ENCODE data around the gene CSMD2. TPM values are rescaled to one million over a fixed set of nuclear protein-coding genes. Genes with fewer than 3 reads are reported as not detected.

CSMD2 gene
- polyA plus RNA-seq, 1 of the 3 experiments (the other 2 are of a cell fraction), result not detected

GRCh38 chr1:33577663-33578062 is 587.4 kb downstream of the CSMD2 start (continued):
- TF ChIP-seq USF1 (IDR thresholded peaks at IDR 0.05; ENCODE audit: borderline replicate concordance, low read depth) (no peak), PBX3 (IDR thresholded peaks at IDR 0.05) (no peak), TAF1 (IDR thresholded peaks at IDR 0.05; ENCODE audit: borderline replicate concordance, low read depth, low read length) (no peak), SMC3 (IDR thresholded peaks at IDR 0.05; ENCODE audit: low read depth, low read length) (no peak), FOSL2 (IDR thresholded peaks at IDR 0.05; ENCODE audit: borderline replicate concordance, low read depth) (no peak), RCOR1 (IDR thresholded peaks at IDR 0.05; ENCODE audit: low read length) (no peak), CTCF (IDR thresholded peaks at IDR 0.05) (no peak), FOXM1 (IDR thresholded peaks at IDR 0.05; ENCODE audit: low read depth) (no peak), FOXJ3 (CRISPR knock-in tag; IDR thresholded peaks at IDR 0.05) (no peak), RAD21 (IDR thresholded peaks at IDR 0.05; ENCODE audit: low read length) (no peak), ZBTB33 (IDR thresholded peaks at IDR 0.05; ENCODE audit: borderline replicate concordance, low read depth) (no peak)

GRCh38 chr1:33576821-33577599 is 588.0 kb downstream of the CSMD2 start:
- H2AFZ ChIP-seq (ENCODE audit: low read depth), result no peak overlapping the region
- TF ChIP-seq MEF2A (IDR thresholded peaks at IDR 0.05; ENCODE audit: borderline replicate concordance, low read depth) (no peak), FOXJ3 (CRISPR knock-in tag; IDR thresholded peaks at IDR 0.05) (no peak), IRF3 (IDR thresholded peaks at IDR 0.05; ENCODE audit: low read depth, low read length) (no peak), FOSL2 (IDR thresholded peaks at IDR 0.05; ENCODE audit: borderline replicate concordance, low read depth) (no peak), ZBTB33 (IDR thresholded peaks at IDR 0.05; ENCODE audit: borderline replicate concordance, low read depth) (no peak), GATA2 (CRISPR knock-in tag; IDR thresholded peaks at IDR 0.05) (no peak), NFIC (IDR thresholded peaks at IDR 0.05; ENCODE audit: borderline replicate concordance) (no peak), NRF1 (IDR thresholded peaks at IDR 0.05; ENCODE audit: low read depth, low read length) (no peak), YY1 (IDR thresholded peaks at IDR 0.05; ENCODE audit: low read depth) (no peak), MAX (IDR thresholded peaks at IDR 0.05; ENCODE audit: low read depth) (no peak), RXRA (IDR thresholded peaks at IDR 0.05; ENCODE audit: borderline replicate concordance, low read depth) (no peak), EZH2phosphoT487 (IDR thresholded peaks at IDR 0.05; ENCODE audit: borderline replicate concordance, low read depth) (no peak)

More at GRCh38 chr1:33576821-33577599, 588.0 kb downstream of the CSMD2 start:
- WGBS (ENCODE audit: low lambda C conversion rate), result 41% methylated on average over 11 of the region's 11 CpGs
- Histone ChIP-seq H3K36me3 (replicated peaks in 1 of 2; ENCODE audit: control insufficient read depth in 1 of 2, insufficient read depth in 2 of 2, low read length in 1 of 2) (no peaks in the 10 kb centered on the region), H3K4me1 (ENCODE audit: control insufficient read depth in 1 of 2, insufficient read depth in 2 of 2, low read depth in 1 of 2, low read length in 1 of 2) (no peaks in the 10 kb centered on the region), H3K27me3 (ENCODE audit: insufficient read depth) (no peaks in the 10 kb centered on the region; the same call in 1 of the 2 replicates), H3K4me3 (ENCODE audit: low read depth in 2 of 2, low read length in 1 of 2) (no peak overlapping the region), H3K9ac (no peak overlapping the region), H3F3A (replicated peaks; ENCODE audit: insufficient read depth) (no peaks in the 10 kb centered on the region), H4K20me1 (ENCODE audit: insufficient read depth) (no peaks in the 10 kb centered on the region), H3K4me2 (no peak overlapping the region), H3K79me2 (ENCODE audit: insufficient read depth) (no peaks in the 10 kb centered on the region), H3K9me2 (no peaks in the 10 kb centered on the region), H3K27ac (ENCODE audit: low read depth in 2 of 2, low read length in 1 of 2) (no peak overlapping the region), H3K9me3 (no peaks in the 10 kb centered on the region)
- ChIA-PET CTCF (no interaction called here), POLR2A (no interaction called here)
- DNase-seq, result peak; percentile 12
